ENCODE results near the gene FZD8.

- no peak for TF ChIP-seq GATA2 (IDR thresholded peaks at IDR 0.05; ENCODE audit: low read depth, low read length)
- TF ChIP-seq GATA3 (IDR thresholded peaks at IDR 0.05; ENCODE audit: low read depth, low read length) = no peak
Measured at GRCh38 chr10:35640951-35641675, 983 bp downstream of the FZD8 start.
